Thoracic aorta (tissue), 2 donors: Measurements from ENCODE around the gene TTC23L. TPM values are rescaled to one million over a fixed set of nuclear protein-coding genes. Genes with fewer than 3 reads are reported as not detected.

ENCODE experiments used
- ATAC-seq: fragments of 150-250 bp; one replicate; pipeline ENCODE4 v1.8.0; 2017; ENCODE audit warnings: low read depth; ENCODE audit not compliant: insufficient number of reproducible peaks, low FRiP score
- DNase-seq: peaks from one replicate; pipeline ENCODE4 v3.0.0-alpha.2; 2020; ENCODE audit warnings: low spot score
- H3K27ac ChIP-seq, 2 donors: fragments of 200-600 bp; sonication (generic); 1 replicate in 1 of 2; 2 replicates in 1 of 2; pipeline ENCODE4 v1.5.1; 2016; ENCODE audit warnings: mild to moderate bottlenecking in 2 of 2, moderate library complexity in 2 of 2
- H3K27me3 ChIP-seq: fragments of 200-600 bp; sonication (generic); replicated peaks from 2 replicates; pipeline ENCODE4 v1.6.0; 2016; ENCODE audit warnings: mild to moderate bottlenecking; ENCODE audit not compliant: insufficient read depth
- H3K36me3 ChIP-seq: fragments of 200-600 bp; sonication (generic); one replicate; pipeline ENCODE4 v1.5.1; 2016
- H3K4me1 ChIP-seq, 2 donors: fragments of 200-600 bp; sonication (generic); 1 replicate in 1 of 2; 2 replicates in 1 of 2; pipeline versions ENCODE4 v1.5.1 to v1.6.0; 2016; ENCODE audit warnings: low read depth in 2 of 2, mild to moderate bottlenecking in 1 of 2; ENCODE audit not compliant: control insufficient read depth in 1 of 2
- H3K4me3 ChIP-seq: fragments of 200-600 bp; sonication (generic); 2 replicates; pipeline ENCODE4 v1.5.1; 2016; ENCODE audit warnings: mild to moderate bottlenecking
- H3K9me3 ChIP-seq: fragments of 200-600 bp; sonication (generic); 2 replicates; pipeline ENCODE4 v1.5.1; 2016
- CTCF ChIP-seq: fragments of 200-600 bp; sonication (generic); IDR thresholded peaks from one replicate; pipeline ENCODE4 v1.5.1; 2019; ENCODE audit warnings: antibody characterized with exemption
- total RNA-seq, 2 donors: library from RNA; depleted of rRNA; stranded (reverse); fragments of >200 nt; gene quantifications; one replicate each; pipeline versions ENCODE4 v1.1.0 to v1.2.3, GENCODE V29; 2016

TTC23L gene
- total RNA-seq, 2 donors from 2014 or later: 3.7 TPM; not detected in 1

DNA sequence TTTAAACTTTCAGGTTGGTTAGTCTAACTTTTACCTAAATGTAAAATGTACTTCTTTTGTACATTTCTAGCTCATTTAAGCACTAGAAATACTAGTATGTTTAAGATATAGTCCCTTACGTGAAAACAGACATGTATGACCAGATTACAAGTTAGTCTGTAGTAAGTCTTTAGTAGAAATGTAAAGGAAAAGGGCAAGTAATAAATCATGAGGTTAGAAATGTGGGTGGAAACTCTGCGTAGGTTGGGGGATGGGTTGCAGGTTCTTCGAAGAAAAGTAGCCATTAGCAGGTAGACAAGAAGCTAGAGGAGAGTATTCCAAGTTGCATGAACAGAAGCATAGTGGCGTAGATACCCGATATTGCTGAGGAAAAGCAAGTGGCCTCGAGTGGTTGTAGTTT is 53.5 kb downstream of the TTC23L start:
- Histone ChIP-seq H3K4me3 (no peak overlapping the region), H3K27ac (no peak overlapping the region), H3K27me3 (no peaks in the 10 kb centered on the region), H3K4me1 (peaks cover 0 to 9% of the 10 kb centered on the region in 2 donors), H3K36me3 (no peaks in the 10 kb centered on the region), H3K9me3 (no peaks in the 10 kb centered on the region)
- TF ChIP-seq CTCF: no peak
- ATAC-seq (no peak), DNase-seq (no peak)

DNA sequence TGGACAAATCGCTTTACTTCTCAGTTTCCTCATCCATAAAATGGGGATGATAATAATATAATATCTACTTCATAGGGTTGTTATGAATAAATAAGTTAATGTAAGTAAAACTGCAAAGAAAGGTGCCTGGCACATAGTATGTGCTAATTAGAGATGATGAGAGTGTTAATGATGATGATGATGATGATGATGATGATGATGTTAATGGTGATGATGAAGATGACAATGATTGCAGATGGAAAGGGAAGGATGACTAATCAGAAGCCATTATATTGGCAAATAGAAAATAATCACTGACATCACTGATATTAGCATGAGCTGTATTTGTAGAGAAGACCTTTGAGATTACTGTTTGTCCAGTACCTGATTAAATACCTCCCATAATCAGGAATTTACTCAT is 55.8 kb downstream of the TTC23L start:
- no peak for TF ChIP-seq CTCF
- ATAC-seq (no peak), DNase-seq (no peak)
- H3K4me1 ChIP-seq: peaks cover 0 to 14% of the 10 kb centered on the region in 2 donors
- H3K4me3 ChIP-seq: no peak overlapping the region
- H3K27ac ChIP-seq: no peak overlapping the region
- H3K9me3 ChIP-seq: no peaks in the 10 kb centered on the region
- H3K27me3 ChIP-seq: no peaks in the 10 kb centered on the region
- no peaks in the 10 kb centered on the region for H3K36me3 ChIP-seq

GRCh38 chr5:34895641-34896419 is 56.9 kb downstream of the TTC23L start:
- TF ChIP-seq CTCF: no peak
- H3K4me1 ChIP-seq: peaks cover 0 to 14% of the 10 kb centered on the region in 2 donors
- H3K27me3 ChIP-seq: no peaks in the 10 kb centered on the region
- H3K36me3 ChIP-seq: no peaks in the 10 kb centered on the region
- ATAC-seq (no peak), DNase-seq (no peak)
- H3K4me3 ChIP-seq: no peak overlapping the region
- H3K27ac ChIP-seq: no peak overlapping the region
- no peaks in the 10 kb centered on the region for H3K9me3 ChIP-seq

GRCh38 chr5:34897646-34898045 is 58.7 kb downstream of the TTC23L start:
- TF ChIP-seq CTCF: no peak
- H3K4me1 ChIP-seq: peaks cover 0 to 5% of the 10 kb centered on the region in 2 donors
- H3K27me3 ChIP-seq: no peaks in the 10 kb centered on the region
- ATAC-seq (no peak), DNase-seq (no peak)
- H3K36me3 ChIP-seq: peaks cover 2% of the 10 kb centered on the region
- no peaks in the 10 kb centered on the region for H3K9me3 ChIP-seq
- H3K27ac ChIP-seq: no peak overlapping the region
- no peak overlapping the region for H3K4me3 ChIP-seq

GRCh38 chr5:34898258-34898895 is 59.4 kb downstream of the TTC23L start:
- Histone ChIP-seq H3K4me1 (peaks cover 0 to 5% of the 10 kb centered on the region in 2 donors), H3K4me3 (peak overlapping the region; percentile 23), H3K9me3 (no peaks in the 10 kb centered on the region), H3K27ac (no peak overlapping the region), H3K36me3 (peaks cover 2% of the 10 kb centered on the region), H3K27me3 (no peaks in the 10 kb centered on the region)
- TF ChIP-seq CTCF: peak; percentile 88
- ATAC-seq (peak; percentile 88), DNase-seq (no peak)
